ENCODE data around the gene HVCN1.
A peak's percentile ranks its signal among the peaks of the same experiment; 100 is the strongest.
"Not testable (repeated sequence)": the region's sequence is repeated elsewhere in the genome, so short reads cannot be mapped to it uniquely, and the experiment has no call there.

HVCN1 gene

GRCh38 chr12:110725267-110725666, 36.4 kb upstream of the HVCN1 start:
- Histone ChIP-seq H3K9me3 (ENCODE audit: control insufficient read depth in 2 of 2, low read length in 2 of 2) (no peaks in the 10 kb centered on the region), H3K4me1 (ENCODE audit: control insufficient read depth, insufficient read depth, low read length) (no peaks in the 10 kb centered on the region), H3K4me3 (ENCODE audit: low read length in 2 of 2) (no peak overlapping the region), H3K9ac (ENCODE audit: low read length in 2 of 2) (peak overlapping the region in 1 of 2 donors; percentile 21), H3K27me3 (ENCODE audit: control insufficient read depth in 1 of 2, insufficient read depth in 2 of 2, low read length in 2 of 2) (no peaks in the 10 kb centered on the region), H3K27ac (ENCODE audit: low read length) (no peak overlapping the region), H3K36me3 (ENCODE audit: control insufficient read depth in 2 of 2, insufficient read depth in 2 of 2, low read length in 2 of 2) (peaks cover 33 to 56% of the 10 kb centered on the region in 2 donors)

GRCh38 chr12:110722892-110723291, 34.0 kb upstream of the HVCN1 start:
- H3K36me3 ChIP-seq (ENCODE audit: control insufficient read depth in 2 of 2, insufficient read depth in 2 of 2, low read length in 2 of 2): peaks cover 43 to 55% of the 10 kb centered on the region in 2 donors
- H3K9me3 ChIP-seq (ENCODE audit: control insufficient read depth in 2 of 2, low read length in 2 of 2); H3K27ac ChIP-seq (ENCODE audit: low read length); H3K4me3 ChIP-seq (ENCODE audit: low read length in 2 of 2); H3K9ac ChIP-seq (ENCODE audit: low read length in 2 of 2); H3K27me3 ChIP-seq (ENCODE audit: control insufficient read depth in 1 of 2, insufficient read depth in 2 of 2, low read length in 2 of 2); H3K4me1 ChIP-seq (ENCODE audit: control insufficient read depth, insufficient read depth, low read length): not testable (repeated sequence)

DNA sequence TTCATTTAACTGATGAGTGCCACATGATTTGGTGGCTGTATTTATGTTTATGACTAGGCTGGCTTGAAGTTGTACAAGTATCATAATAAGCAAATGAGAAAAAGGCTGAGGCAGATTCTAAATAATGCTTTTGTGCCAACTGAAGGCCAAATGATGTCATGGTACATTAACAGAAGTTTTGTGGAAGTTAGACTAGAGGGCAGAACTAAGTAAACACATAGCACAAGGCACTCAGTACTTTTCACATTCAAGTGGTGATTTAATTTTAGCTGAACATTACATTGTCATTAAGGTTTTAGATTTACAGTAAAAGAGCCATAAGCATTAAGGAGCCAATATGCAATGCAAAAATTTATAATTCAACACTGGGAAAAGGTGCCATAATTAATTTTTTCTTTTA, 32.7 kb upstream of the HVCN1 start:
- H3K27ac ChIP-seq (ENCODE audit: low read length): no peak overlapping the region
- H3K4me1 ChIP-seq (ENCODE audit: control insufficient read depth, insufficient read depth, low read length): no peaks in the 10 kb centered on the region
- no peaks in the 10 kb centered on the region for H3K9me3 ChIP-seq (ENCODE audit: control insufficient read depth in 2 of 2, low read length in 2 of 2)
- H3K9ac ChIP-seq (ENCODE audit: low read length in 2 of 2): no peak overlapping the region
- H3K36me3 ChIP-seq (ENCODE audit: control insufficient read depth in 2 of 2, insufficient read depth in 2 of 2, low read length in 2 of 2): peaks cover 46 to 53% of the 10 kb centered on the region in 2 donors
- no peak overlapping the region for H3K4me3 ChIP-seq (ENCODE audit: low read length in 2 of 2)
- H3K27me3 ChIP-seq (ENCODE audit: control insufficient read depth in 1 of 2, insufficient read depth in 2 of 2, low read length in 2 of 2): no peaks in the 10 kb centered on the region

DNA sequence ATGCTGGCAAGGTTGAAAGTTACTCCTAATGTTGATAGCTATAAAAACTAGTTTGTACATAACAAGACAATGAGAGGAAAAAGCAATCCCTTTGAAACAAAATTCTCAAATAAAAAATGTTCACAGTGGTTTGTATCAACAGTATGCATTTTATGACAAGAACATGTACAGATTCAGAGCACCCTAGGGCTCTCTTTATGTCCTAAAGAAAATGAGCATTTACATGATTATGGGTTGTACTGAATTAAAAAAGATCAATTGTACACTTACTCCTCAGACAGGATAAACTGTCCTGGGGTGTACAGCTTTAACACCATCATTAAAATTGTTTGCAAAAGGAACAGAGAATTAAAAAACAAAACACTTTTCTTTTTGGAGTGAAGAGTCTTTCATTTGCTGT, 31.6 kb upstream of the HVCN1 start:
- Histone ChIP-seq H3K9ac (ENCODE audit: low read length in 2 of 2) (no peak overlapping the region), H3K4me1 (ENCODE audit: control insufficient read depth, insufficient read depth, low read length) (no peaks in the 10 kb centered on the region), H3K4me3 (ENCODE audit: low read length in 2 of 2) (no peak overlapping the region), H3K27me3 (ENCODE audit: control insufficient read depth in 1 of 2, insufficient read depth in 2 of 2, low read length in 2 of 2) (no peaks in the 10 kb centered on the region), H3K9me3 (ENCODE audit: control insufficient read depth in 2 of 2, low read length in 2 of 2) (no peaks in the 10 kb centered on the region), H3K36me3 (ENCODE audit: control insufficient read depth in 2 of 2, insufficient read depth in 2 of 2, low read length in 2 of 2) (peaks cover 42 to 50% of the 10 kb centered on the region in 2 donors), H3K27ac (ENCODE audit: low read length) (no peak overlapping the region)

- Histone ChIP-seq H3K9me3 (ENCODE audit: control insufficient read depth in 2 of 2, low read length in 2 of 2) (no peaks in the 10 kb centered on the region), H3K9ac (ENCODE audit: low read length in 2 of 2) (no peak overlapping the region), H3K27ac (ENCODE audit: low read length) (no peak overlapping the region), H3K4me1 (ENCODE audit: control insufficient read depth, insufficient read depth, low read length) (no peaks in the 10 kb centered on the region), H3K27me3 (ENCODE audit: control insufficient read depth in 1 of 2, insufficient read depth in 2 of 2, low read length in 2 of 2) (no peaks in the 10 kb centered on the region), H3K4me3 (ENCODE audit: low read length in 2 of 2) (no peak overlapping the region), H3K36me3 (ENCODE audit: control insufficient read depth in 2 of 2, insufficient read depth in 2 of 2, low read length in 2 of 2) (peaks cover 33 to 35% of the 10 kb centered on the region in 2 donors)
Measured at GRCh38 chr12:110718222-110718908, 29.4 kb upstream of the HVCN1 start.

DNA sequence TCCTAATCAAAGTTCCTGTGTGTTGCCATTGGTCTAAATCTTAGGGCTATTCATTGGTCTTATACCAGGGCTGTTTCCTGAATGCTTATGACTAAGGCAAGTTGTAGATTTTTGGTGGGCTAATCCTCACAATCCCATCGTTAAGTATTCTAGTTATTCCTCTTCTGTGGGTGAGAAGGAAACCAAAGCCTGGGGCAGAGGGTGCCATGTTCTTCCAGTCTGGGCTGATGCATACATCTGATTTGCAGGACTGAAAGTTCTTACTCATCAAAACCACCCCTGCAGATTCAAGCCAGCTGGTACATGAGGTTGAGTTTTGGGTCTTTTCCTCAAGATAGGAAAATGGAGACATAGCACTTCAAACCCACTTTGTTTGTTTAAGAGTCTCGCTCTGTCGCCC, 28.1 kb upstream of the HVCN1 start:
- H3K27ac ChIP-seq (ENCODE audit: low read length): no peak overlapping the region
- H3K36me3 ChIP-seq (ENCODE audit: control insufficient read depth in 2 of 2, insufficient read depth in 2 of 2, low read length in 2 of 2): peaks cover 25 to 27% of the 10 kb centered on the region in 2 donors
- no peaks in the 10 kb centered on the region for H3K9me3 ChIP-seq (ENCODE audit: control insufficient read depth in 2 of 2, low read length in 2 of 2)

GRCh38 chr12:110708917-110709316, 20.0 kb upstream of the HVCN1 start:
- H3K27ac ChIP-seq (ENCODE audit: low read length): no peak overlapping the region
- no peaks in the 10 kb centered on the region for H3K4me1 ChIP-seq (ENCODE audit: control insufficient read depth, insufficient read depth, low read length)
- no peaks in the 10 kb centered on the region for H3K9me3 ChIP-seq (ENCODE audit: control insufficient read depth in 2 of 2, low read length in 2 of 2)
- no peaks in the 10 kb centered on the region for H3K36me3 ChIP-seq (ENCODE audit: control insufficient read depth in 2 of 2, insufficient read depth in 2 of 2, low read length in 2 of 2)
- no peaks in the 10 kb centered on the region for H3K27me3 ChIP-seq (ENCODE audit: control insufficient read depth in 1 of 2, insufficient read depth in 2 of 2, low read length in 2 of 2)
- H3K9ac ChIP-seq (ENCODE audit: low read length in 2 of 2): no peak overlapping the region
- no peak overlapping the region for H3K4me3 ChIP-seq (ENCODE audit: low read length in 2 of 2)

More for the DNA sequence above, 28.1 kb upstream of the HVCN1 start:
- Histone ChIP-seq H3K4me1 (ENCODE audit: control insufficient read depth, insufficient read depth, low read length) (no peaks in the 10 kb centered on the region), H3K4me3 (ENCODE audit: low read length in 2 of 2) (no peak overlapping the region), H3K27me3 (ENCODE audit: control insufficient read depth in 1 of 2, insufficient read depth in 2 of 2, low read length in 2 of 2) (no peaks in the 10 kb centered on the region), H3K9ac (ENCODE audit: low read length in 2 of 2) (no peak overlapping the region)

DNA sequence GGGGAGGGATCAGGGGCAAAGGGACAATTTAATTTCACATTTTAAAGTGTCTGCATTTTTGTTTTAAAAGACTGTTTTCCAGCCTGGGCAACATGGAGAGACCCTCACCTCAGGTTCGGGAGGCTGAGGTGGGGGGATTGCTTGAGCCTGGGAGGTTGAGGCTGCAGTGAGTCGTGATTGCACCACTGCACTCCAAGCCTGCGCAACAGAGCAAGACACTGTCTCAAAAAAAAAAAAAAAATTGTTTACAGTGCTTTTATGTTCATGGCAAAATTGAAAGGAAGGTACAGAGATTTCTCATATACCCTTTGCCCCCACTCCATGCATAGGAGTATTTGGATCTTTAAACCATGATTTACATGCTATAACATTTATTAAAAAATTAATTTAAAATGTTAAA, 16.4 kb upstream of the HVCN1 start:
- H3K4me3 ChIP-seq (ENCODE audit: low read length in 2 of 2): no peak overlapping the region
- no peak overlapping the region for H3K27ac ChIP-seq (ENCODE audit: low read length)
- H3K4me1 ChIP-seq (ENCODE audit: control insufficient read depth, insufficient read depth, low read length): no peaks in the 10 kb centered on the region
- H3K9me3 ChIP-seq (ENCODE audit: control insufficient read depth in 2 of 2, low read length in 2 of 2): no peaks in the 10 kb centered on the region
- H3K9ac ChIP-seq (ENCODE audit: low read length in 2 of 2): no peak overlapping the region
- H3K27me3 ChIP-seq (ENCODE audit: control insufficient read depth in 1 of 2, insufficient read depth in 2 of 2, low read length in 2 of 2): no peaks in the 10 kb centered on the region
- no peaks in the 10 kb centered on the region for H3K36me3 ChIP-seq (ENCODE audit: control insufficient read depth in 2 of 2, insufficient read depth in 2 of 2, low read length in 2 of 2)

- Histone ChIP-seq H3K27ac (ENCODE audit: low read length) (no peak overlapping the region), H3K36me3 (ENCODE audit: control insufficient read depth in 2 of 2, insufficient read depth in 2 of 2, low read length in 2 of 2) (no peaks in the 10 kb centered on the region), H3K4me3 (ENCODE audit: low read length in 2 of 2) (no peak overlapping the region), H3K9me3 (ENCODE audit: control insufficient read depth in 2 of 2, low read length in 2 of 2) (no peaks in the 10 kb centered on the region), H3K27me3 (ENCODE audit: control insufficient read depth in 1 of 2, insufficient read depth in 2 of 2, low read length in 2 of 2) (no peaks in the 10 kb centered on the region), H3K9ac (ENCODE audit: low read length in 2 of 2) (no peak overlapping the region), H3K4me1 (ENCODE audit: control insufficient read depth, insufficient read depth, low read length) (no peaks in the 10 kb centered on the region)
Measured at GRCh38 chr12:110704750-110705149, 15.8 kb upstream of the HVCN1 start.

DNA sequence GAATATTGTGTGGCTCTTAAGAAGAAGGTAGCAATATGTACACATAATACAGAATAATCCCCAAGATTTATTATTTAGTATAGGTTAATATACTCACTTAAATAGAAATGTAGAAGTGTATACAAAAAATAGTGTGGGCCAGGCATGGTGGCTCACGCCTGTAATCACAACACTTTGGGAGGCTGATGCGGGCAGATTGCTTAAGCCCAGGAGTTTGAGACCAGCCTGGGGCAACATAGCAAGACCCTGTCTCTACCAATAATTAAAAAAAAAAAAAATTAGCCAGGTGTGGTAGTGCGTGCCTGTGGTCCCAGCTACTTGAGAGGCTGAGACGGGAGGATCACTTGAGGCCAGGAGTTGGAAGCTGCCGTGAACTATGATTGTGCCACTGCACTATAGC, 15.3 kb upstream of the HVCN1 start:
- Histone ChIP-seq H3K9ac (ENCODE audit: low read length in 2 of 2) (no peak overlapping the region), H3K4me1 (ENCODE audit: control insufficient read depth, insufficient read depth, low read length) (no peaks in the 10 kb centered on the region), H3K27ac (ENCODE audit: low read length) (no peak overlapping the region), H3K9me3 (ENCODE audit: control insufficient read depth in 2 of 2, low read length in 2 of 2) (no peaks in the 10 kb centered on the region), H3K27me3 (ENCODE audit: control insufficient read depth in 1 of 2, insufficient read depth in 2 of 2, low read length in 2 of 2) (no peaks in the 10 kb centered on the region), H3K4me3 (ENCODE audit: low read length in 2 of 2) (no peak overlapping the region), H3K36me3 (ENCODE audit: control insufficient read depth in 2 of 2, insufficient read depth in 2 of 2, low read length in 2 of 2) (no peaks in the 10 kb centered on the region)

- no peaks in the 10 kb centered on the region for H3K27me3 ChIP-seq (ENCODE audit: control insufficient read depth in 1 of 2, insufficient read depth in 2 of 2, low read length in 2 of 2)
Measured at GRCh38 chr12:110702081-110702480, 13.2 kb upstream of the HVCN1 start.

More at GRCh38 chr12:110702081-110702480, 13.2 kb upstream of the HVCN1 start:
- H3K36me3 ChIP-seq (ENCODE audit: control insufficient read depth in 2 of 2, insufficient read depth in 2 of 2, low read length in 2 of 2): no peaks in the 10 kb centered on the region
- H3K9me3 ChIP-seq (ENCODE audit: control insufficient read depth in 2 of 2, low read length in 2 of 2): no peaks in the 10 kb centered on the region
- H3K27ac ChIP-seq (ENCODE audit: low read length): no peak overlapping the region
- no peak overlapping the region for H3K9ac ChIP-seq (ENCODE audit: low read length in 2 of 2)
- no peak overlapping the region for H3K4me3 ChIP-seq (ENCODE audit: low read length in 2 of 2)
- H3K4me1 ChIP-seq (ENCODE audit: control insufficient read depth, insufficient read depth, low read length): peaks cover 7% of the 10 kb centered on the region

Measured in stomach smooth muscle (tissue), 2 donors.